Muscle of arm (tissue), 12 donors: ENCODE measurements around the gene AP2B1. TPM values are rescaled to one million over a fixed set of nuclear protein-coding genes. Genes with fewer than 3 reads are reported as not detected.

Experiments
- DNase-seq: peaks from one replicate; pipeline ENCODE4 v3.0.0-alpha.2; 2013
- polyA plus RNA-seq, 12 donors: library from polyadenylated mRNA; unstranded; fragments of 120-200 nt; gene quantifications; one replicate each; pipeline ENCODE4 v1.2.1, GENCODE V29; 2013; ENCODE audit not compliant: insufficient read length in 12 of 12

AP2B1 gene
- polyA plus RNA-seq, 12 donors: 75.5 to 97.8 (median 81.7) TPM; not detected in 1

DNA sequence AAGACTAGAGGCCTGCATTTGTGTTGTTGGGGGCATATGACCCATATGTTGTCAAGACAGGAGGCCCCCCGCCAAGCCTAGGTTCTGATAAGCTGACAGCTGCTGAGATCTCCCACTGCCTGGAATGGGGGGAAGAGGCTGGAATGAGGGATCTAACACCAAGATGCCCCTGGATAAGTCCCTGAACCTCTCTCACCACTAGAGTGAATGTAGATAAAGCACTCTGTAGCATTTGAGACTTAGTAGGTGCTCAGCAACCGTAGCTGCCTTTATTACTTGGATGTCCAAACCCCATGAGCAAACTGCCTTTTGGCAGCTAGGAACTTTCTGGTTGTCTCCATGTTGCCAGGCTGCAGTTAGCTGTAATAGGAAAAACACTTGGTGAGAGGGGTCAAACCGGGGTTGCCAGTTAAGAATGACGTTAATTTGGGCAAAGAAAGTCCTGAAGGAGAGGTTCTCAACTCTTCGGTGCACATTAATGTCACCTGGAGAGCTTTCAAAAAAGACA, 139.9 kb downstream of the AP2B1 start:
- DNase-seq: no peak

GRCh38 chr17:35727635-35728034, 140.5 kb downstream of the AP2B1 start:
- no peak for DNase-seq

DNA sequence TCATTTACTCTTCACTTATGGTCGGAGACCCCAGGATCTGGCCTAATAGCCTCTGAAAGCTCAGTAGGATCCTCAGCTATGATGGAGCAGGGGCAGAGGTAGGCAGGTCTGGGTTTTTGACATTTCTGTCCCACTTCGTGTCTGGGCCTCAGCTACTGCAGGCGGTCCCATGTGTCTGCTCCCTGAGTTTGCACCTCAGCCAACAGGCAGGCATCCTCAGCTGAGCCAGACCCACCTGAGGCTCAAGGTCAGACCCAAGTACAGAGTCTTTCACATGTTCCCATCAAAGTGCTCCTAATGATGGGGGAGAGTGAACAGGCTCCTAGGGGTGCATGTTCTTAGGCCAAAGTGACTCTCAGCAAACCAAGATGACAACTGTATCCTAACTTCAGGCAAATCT, 141.4 kb downstream of the AP2B1 start:
- no peak for DNase-seq

GRCh38 chr17:35729405-35729833, 142.3 kb downstream of the AP2B1 start:
- no peak for DNase-seq

- DNase-seq: no peak
Observed at GRCh38 chr17:35730400-35731005, 143.4 kb downstream of the AP2B1 start.

DNA sequence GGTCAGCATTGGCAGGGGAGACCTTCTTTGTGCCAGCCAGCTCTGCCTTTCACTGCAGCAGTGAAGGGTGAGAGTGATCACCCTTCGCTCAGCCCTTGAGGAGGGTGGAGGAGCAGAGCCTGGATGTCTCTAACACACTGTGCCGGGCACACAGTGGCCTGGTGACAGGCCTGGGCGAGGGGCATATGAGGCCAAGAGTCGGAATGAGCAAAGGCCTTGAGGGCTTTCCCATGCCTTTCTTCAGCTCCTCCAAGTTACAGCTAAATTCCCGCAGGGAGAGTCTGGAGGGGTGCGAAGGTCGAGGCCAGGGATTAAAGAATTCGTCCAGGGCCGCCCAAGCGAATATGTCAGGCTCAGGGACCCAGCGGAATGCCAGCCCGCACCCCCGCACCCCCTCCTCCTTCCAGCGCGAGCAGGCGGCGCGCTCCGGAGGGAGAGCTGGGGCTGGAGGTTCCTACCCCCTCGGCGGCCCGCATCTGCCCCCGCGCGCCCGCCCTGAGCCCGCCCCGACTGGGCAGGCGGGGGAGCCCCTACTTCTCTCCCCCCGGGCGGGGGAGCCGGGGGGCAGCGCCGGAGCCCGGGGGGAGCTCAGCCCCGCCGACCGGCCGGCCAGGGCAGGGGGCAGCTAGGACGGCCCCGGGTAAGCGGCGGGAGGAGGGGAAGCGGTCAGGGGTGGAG, 144.3 kb downstream of the AP2B1 start, which contains the start of gene RASL10B:
TSS of gene RASL10B (plus strand) at position 401 of the 678 bp plus-strand sequence. CDS start 3,546 bp downstream, outside the sequence.
- no peak for DNase-seq

DNA sequence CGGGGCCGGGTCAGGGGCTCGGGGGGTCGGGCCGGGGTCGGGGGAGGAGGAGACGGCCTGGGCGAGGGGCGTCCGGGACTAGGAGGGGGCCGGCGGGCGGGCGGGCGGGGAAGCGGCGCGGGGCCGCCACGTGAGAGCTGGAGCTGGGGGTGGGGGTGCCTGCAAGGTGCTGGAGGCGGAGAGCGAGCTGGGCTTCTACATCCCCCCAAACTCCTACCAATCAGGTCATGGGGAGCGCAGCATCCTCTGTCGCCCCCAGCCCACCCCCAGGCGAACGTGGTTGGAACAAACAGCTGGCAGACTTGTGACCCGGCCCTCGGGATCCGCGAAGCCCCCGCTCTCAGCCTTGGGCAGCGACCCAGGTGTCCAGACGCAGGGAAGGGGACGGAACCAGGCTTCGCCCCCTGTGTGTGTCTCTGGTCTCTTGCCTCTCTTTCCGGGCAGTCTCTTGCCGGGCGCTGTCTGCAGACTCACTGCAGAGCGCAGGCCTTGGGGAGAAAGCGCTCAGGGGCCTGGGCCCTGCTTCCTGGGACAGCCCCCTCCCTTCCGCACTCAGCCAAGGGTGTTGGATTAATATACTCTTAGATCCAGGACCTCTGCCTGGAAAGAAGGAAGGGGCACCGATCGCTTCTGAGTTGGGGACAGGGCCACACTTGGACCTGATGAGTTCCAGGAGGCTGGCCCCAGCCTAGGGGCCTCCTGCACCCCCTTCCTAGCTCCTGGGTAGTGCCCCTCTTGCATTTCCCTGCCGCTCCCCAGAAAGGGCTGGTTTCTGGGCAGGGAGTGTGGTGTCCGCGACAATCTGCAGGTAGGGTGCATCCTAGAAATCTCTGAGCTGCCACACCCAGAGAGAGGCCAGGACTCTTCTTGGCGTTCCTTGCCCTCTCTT, 145.0 kb downstream of the AP2B1 start:
- DNase-seq: no peak

DNA sequence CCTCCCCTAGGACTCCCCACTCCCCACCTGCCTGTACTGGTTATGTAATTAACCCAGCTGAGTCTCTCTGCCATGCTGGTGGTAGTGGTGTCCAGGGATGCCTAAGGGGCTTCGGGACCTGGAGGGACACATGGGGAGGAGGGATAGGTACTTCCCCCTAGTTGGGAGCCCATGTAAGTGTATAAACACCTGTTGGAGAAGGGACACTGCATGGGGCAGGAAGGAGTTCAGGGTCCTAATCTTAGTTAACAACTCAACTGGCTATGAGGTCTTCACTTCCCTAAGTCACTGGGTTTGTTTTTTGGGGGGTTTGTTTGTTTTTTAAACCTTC, 145.6 kb downstream of the AP2B1 start:
- no peak for DNase-seq

DNA sequence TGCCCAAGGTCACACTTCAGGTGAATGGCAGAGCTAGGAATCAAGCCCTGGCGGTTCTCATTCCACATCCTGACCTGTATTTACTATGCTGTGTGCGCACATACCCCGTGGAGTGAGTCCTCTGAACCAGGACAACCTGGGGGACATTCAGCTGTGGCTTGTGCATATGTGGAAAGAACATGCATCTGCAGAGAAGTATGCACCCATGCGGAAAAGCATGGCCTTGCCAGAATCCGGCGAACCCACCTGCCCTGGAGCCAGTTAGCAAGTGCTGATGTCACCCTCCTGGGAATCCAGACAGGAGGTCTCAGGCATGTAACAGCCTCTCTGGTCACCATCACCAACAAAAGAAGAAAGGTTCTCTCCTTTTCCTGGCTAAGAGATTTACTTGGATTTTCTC, 146.2 kb downstream of the AP2B1 start:
- DNase-seq: no peak

DNA sequence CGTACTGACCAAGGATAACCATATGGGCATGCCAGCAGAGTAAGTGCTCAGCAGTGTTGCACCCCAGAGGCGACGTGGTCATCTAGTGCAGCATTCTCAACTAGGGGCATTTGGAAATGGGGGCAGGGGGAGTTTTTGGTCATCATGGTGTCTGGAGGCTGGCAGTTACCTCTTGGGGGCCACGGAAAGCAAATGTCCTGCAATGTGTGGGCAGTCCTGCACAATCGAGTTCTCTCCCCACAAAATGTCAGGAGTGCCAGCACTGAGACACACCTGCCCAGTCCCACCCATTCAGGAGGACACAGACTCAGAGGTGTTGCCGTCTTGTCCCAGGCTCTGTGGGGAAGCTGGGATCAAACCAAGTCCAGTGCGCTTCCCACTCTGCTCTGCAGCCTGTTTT, 147.3 kb downstream of the AP2B1 start:
- no peak for DNase-seq

DNA sequence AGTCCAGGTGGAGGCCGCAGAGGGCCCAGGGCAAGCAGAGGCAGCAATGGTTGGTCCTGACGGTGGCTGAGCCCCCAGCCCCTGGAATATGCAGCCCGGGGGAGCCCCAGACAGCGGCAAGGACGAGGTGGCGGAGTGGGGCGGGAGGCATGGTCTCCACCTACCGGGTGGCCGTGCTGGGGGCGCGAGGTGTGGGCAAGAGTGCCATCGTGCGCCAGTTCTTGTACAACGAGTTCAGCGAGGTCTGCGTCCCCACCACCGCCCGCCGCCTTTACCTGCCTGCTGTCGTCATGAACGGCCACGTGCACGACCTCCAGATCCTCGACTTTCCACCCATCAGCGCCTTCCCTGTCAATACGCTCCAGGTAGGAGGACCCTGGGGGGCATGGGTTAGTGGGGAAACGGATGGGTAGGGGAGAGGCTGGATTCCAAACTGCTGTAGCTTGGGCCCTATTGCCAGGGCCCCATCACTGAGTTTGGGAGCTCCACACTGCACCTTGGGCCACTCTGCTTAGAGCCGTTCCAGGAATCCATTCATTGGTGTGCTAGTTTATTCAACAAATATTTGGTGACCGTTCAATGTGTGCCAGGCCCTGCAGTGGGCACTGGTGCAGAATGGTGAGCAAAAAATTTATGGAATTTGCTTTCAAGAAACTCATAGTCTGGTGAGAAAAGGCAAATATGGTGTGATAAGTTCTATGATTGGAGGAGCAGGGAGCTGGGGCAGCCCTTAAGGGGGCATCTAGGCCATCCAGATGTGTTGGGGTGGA, 148.1 kb downstream of the AP2B1 start:
- DNase-seq: no peak

DNA sequence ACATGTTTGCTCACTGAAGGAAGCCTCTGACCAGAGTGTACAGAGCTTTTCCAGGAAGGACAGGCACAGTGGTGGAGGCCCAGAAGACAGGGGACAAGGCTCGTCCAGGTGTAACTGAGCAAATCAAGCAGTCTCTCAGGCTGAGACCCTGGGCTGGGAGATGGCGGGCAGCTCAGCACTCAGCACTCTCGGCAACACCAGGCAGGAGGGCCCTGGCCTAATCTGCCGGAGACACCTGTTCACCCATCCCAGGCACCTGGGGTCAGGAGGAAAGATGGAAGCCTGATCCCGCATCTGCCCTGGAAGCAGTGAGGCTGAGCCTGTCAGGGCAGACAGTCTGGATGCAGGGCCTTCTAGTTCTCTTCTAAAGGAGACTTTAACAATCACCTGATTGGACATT, 149.1 kb downstream of the AP2B1 start:
- no peak for DNase-seq

- no peak for DNase-seq
Observed at GRCh38 chr17:35738519-35739133, 151.5 kb downstream of the AP2B1 start.

DNA sequence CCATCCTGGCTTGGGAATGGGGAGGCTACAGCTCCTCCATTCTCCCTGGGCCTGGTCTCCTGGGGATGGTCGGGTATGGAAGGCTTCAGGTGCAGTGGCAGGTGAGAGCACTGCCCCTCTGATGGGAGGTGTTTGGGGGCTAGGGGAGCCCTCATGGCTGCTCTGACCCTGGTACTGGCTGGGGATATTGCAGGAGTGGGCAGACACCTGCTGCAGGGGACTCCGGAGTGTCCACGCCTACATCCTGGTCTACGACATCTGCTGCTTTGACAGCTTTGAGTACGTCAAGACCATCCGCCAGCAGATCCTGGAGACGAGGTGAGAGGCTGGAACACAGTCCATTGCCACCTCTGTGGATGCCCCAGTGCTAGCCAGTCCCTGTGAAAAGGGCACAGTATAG, 153.1 kb downstream of the AP2B1 start:
- DNase-seq: no peak

DNA sequence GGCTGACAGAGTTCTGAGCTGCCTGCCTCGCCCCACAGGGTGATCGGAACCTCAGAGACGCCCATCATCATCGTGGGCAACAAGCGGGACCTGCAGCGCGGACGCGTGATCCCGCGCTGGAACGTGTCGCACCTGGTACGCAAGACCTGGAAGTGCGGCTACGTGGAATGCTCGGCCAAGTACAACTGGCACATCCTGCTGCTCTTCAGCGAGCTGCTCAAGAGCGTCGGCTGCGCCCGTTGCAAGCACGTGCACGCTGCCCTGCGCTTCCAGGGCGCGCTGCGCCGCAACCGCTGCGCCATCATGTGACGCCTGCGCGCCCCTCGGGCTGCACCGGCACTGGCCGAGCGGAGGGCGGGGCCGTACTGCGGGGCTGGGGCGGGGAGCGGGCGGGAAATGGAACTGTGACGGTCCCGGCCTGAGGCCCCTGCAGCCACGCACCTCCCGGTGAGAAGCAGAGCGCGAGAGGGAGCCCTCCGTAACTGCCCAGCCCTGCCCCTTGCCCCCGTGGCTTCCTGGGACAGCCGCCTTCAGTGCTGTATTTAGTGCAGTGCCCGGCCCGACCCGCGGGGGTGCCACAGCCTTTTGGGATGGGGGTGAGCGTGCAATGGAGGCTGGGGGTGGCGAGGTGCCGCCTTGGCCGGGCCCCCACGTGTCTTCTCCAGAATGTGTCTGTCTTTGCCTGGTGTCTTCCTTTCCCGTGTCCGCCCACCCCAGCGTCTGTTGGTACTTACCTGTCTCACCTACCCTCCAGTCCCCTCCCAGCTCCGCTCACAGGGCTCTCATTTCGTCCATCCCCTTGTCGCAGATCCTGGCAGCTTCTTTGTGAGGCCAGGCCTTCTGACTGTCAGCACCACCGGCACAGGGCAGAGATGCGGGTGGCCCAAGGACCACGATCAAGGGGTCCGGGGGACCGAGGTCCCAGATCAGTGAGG, 154.1 kb downstream of the AP2B1 start:
- DNase-seq: no peak

DNA sequence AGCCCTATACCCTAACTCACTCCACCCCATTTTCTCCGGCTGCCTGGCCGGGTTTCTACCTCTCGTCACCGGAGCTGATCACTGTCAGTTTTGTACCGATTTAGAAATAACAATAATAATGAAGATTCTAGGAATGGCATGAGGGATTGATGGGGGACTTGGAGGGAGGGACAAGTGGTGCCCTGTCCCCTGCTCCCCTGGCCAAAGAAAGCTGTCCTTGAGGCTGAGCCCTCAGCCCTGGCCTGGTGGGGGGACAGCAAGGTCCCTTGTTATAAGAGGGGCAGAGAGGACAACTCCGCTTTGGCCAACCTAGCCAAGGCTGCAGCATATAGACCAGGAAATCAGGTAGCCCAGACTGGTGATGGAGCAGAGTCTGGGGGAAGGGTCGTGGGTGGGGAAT, 155.4 kb downstream of the AP2B1 start:
- DNase-seq: no peak

- no peak for DNase-seq
Observed at GRCh38 chr17:35742896-35743477, 155.9 kb downstream of the AP2B1 start.

DNA sequence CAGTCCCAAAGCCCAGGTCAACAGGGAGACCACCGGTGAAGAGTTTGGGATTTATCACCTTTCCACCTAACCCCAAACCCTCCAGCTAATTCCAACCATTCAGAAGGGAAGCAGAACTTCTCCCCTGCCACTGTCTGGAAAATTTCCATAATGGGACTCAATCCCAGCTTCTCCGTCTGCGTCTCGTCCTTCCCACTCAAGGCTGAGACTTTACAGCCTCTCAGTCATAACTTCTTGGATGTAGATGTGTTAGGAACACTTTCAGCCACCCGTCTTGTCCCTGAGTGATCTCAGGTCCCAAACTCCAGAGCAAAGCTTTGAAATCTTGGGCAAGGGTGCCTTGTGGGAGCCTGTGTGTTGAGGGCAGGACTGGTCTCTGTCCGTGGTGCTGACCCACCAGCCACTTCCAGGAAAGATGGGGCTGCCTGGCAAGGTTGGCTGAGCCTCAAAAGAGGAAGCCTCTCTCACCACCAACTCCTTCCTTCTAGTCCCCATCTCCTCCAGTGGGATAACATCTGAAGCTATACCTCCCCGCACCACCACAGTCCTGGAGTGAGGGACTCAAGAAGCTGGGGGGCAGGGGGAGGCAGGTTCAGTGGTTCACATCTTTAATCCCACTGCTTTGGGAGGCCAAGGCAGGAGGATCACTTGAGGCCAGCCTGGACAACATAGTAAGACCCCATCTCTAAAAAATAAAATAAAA, 156.7 kb downstream of the AP2B1 start:
- DNase-seq: no peak

DNA sequence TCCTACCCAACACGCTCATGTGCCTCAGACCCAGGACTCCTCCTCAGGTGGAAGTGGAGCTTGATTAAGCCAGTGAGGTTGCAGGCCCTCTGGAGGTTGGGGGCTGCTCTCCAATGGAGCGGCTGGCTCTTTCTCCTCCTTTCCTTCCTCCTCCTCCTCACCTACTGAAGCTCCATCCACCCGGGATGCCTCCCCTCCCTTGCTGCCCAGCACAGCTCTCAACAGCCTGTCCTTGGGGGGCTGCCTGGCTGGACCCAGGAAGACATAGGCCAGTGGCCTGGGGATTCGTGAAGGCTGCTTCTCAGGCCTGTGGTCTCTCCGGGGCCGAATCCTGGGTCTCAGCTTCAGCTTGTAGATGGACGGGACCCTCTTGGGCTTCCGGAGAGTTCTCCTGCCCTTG, 157.7 kb downstream of the AP2B1 start:
- DNase-seq: no peak
